Activated CD8-positive, alpha-beta memory T cell treated with anti-CD3 and anti-CD28 coated beads, Interleukin-2, amount 50 U/mL, for 1 hour (primary cell): ENCODE data around the gene ERBB4.

ENCODE experiments used
- DNase-seq: peaks from one replicate; pipeline ENCODE4 v3.0.0-alpha.2; 2020; ENCODE audit errors: extremely low read depth

Gene ERBB4

DNA sequence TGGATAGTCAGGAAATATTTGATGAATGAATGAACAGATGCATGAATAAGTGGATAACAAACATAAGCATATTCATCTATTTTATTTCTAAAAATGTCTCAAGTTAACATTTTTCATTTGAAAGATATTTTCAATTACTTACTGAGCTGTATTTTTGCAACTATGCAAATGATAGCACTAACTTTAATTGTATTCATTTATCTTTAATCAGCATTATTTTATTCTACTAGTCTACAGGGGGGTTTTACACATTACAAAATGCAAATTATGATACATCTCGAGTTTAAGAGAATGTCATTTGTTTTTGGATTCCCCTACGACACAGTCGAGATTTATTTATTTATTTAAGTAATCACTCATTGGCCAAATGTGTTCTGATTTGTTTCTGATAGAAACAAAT is 530.6 kb downstream of the ERBB4 start:
- no peak for DNase-seq

DNA sequence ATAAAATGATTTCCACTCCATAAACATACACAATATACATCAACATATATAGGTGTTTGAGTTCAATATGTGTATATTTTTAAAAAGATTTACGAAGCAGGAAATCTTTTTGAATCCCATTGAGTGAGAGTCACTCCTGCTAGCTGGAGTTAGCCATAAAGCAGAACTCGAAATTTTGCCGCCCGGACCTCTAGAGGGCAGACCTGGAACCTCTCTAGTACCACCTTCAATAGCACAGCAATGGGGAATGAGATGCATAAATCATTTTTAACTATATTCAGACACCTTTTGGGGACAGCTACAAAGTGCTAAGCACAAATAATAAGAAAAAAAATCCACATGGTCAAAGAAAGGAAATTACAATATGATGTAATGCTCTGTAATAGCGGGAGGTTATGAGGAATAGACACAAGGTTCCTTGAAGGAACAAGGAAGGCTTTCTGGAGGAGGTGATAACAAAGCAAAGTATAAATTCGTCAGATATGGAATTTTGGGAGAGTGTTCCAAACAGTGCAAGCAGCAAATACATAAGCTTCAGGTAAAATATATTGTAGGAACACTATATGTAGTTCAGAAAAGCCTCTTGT is 533.4 kb downstream of the ERBB4 start:
- DNase-seq, result no peak

DNA sequence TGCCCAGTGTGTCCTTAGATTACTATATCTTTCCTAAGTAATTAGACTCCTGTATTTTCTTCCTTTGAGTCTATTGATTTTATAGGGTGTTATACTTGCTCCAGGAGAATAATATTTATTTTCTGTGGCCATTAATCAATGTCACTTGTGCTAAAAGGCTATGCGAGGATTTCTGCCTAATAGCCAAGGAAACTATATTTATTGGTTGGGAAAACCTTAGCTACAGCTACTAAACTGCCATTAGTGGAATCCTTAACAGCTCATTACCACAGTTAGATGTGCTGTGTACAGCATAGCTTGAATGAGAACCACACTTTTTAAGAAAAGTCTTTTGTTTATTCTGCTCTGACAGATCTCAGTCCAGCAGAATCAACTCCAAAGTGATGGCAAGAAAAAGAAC is 537.3 kb downstream of the ERBB4 start:
- no peak for DNase-seq

DNA sequence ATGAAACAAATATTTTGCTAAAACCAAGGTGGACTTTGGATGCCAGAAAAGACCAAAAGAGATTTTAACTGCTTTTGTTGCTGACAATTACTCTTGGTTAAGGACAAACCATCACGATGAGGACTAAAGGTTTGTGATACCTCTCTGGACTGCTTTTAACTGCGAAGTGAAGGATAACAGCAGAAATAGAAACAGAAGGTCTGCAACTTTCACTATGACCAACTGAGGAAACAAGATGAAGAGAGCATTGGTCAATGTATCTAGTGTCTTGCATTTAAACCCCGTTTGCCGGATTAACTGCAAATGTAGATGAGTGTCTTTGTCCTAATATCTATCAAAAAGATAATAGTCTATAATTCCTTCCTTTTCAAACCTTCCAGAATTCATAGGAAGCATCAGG is 541.7 kb downstream of the ERBB4 start:
- DNase-seq, result no peak

DNA sequence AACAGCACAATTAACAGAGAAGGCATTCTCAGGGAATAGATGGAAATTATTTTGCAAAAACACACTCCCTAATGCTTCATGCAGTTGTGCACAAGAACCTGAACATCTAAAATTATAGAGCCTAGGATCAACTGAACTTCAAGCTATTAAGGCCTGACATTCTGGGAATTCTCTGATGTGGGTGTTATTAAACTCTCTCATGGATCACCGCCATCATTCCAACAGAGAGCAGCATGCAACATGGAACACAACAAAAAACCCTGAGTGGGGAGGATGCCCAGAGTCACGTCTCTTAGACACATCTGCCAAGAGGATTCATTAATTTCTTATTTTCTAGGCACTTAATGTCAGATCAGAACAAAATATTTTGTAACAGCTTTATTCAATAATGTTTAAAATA is 543.8 kb downstream of the ERBB4 start:
- DNase-seq, result no peak

DNA sequence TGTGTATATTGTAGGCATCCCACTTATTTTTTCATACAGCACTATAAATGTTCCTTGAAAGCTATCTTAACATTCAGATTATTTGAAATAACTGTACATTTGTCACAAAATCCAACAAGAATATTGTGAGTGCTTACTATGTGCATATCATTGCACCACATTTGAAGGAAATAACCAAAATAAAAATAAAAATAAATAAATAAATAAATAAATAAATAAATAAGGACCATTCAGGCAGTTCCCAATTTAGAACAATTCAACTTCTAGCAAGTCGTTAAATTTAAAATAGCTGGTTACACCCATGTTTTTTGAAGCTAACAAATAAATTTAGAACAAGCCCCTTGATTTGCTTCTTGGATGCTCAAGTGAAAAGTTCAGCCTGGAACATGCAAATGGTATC is 548.3 kb downstream of the ERBB4 start:
- DNase-seq, result no peak

DNA sequence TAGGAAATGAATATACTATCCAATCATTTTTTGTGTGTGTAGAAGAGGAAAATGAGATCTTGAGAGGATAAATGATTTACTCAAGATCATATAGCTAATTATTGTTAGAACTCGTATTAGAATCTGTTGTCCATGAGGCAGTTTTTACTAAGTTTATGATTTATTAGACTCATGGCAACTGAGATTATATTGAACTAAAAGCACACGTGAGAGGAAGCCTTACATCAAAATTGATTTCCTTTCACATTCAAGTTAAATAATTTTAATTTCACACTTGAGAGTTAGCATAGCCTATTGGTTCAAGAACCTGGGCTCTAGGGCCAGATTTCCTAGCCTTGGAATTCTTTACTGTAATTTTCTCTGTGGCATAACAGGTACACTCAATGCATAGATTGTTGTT is 552.3 kb downstream of the ERBB4 start:
- DNase-seq, result no peak

DNA sequence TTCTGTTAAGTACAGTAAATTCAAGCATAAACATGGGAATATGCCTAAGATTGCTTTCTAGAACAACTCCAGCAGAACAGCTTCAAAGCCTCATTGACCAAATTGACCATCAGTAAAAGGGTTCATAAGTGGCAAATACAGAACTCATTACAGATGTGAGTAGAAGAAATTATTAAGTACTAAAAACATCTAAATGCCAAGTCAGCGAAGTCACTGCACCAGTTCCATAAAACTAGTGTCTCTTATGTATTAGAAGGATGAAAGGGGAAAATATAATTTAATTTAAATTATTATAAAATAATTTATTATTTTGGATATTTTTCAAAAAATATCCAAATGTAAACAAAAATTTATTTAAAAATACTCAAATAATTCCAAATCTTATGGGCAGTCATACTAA is 553.2 kb downstream of the ERBB4 start:
- no peak for DNase-seq

DNA sequence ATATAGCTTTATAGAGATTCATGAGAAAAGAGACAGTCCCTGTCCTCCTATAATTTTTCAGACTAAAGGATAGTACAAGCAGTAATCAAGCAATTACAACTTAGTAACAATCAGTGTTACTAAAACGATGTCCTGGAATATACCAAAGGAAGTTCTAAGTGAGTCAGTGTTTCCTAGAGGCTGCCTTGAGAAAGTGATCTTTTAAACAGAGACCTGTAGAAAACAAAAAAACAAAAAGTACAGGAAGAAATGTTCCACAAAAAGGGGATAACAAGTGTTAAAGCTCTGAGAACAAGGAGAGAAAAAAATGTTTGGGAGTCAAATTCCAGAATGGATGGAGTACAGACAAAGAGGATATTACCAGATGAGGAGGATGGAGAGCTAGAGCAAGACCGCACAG is 556.4 kb downstream of the ERBB4 start:
- DNase-seq, result no peak

DNA sequence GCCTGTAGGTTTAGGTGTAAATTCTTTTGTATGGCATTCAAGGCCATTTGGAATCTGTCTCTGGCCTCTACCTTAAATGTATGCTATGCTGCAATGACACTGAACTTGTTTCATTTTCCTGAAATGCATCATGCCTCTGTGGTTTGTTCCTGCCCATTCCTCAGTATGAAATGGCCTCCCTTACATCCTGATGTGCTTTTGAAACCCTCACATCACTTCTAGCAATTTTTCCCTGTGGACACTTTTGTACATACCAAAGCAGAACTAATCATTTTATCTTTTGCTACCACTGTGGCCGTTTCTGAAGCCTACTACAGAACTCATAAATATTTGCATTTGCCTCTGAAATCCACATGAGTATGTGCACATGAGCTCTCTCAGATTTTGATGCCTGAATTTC is 557.2 kb downstream of the ERBB4 start:
- no peak for DNase-seq

DNA sequence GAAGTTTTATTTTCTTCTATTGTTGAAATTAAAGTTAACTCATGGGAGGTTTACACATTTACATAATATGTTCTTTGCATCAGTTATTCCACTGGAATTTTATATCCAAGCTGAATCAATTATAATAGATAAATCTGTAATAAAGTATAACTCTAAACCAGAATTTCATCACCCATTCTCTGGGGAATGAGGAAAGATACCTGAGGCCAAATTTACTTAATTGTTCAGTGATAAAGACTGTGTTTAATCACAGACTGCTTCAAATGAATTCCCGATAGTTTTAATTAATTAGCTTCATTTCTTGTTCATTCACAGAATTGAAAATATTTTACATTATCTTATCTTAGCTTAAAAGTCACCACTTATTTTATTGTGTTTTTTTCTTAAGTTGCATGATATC is 562.5 kb downstream of the ERBB4 start:
- no peak for DNase-seq

DNA sequence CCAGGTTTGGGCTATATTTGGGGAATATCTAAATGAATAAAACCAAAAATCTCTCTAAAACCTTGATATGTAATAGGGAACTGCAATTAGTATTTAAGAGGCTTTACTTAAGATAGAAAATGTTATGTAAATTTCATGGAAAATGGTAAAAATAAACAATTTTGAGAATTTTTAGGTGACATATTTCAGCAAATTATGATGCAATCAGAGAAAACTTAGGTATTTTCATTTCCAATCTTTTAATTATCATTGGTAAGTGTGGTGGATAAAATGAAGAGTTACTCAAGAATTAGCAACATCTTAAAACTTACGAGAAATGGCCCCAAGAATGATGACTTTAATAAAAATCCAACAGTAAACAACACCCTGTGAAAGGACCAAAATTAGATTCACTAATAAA is 571.4 kb downstream of the ERBB4 start:
- DNase-seq, result no peak

DNA sequence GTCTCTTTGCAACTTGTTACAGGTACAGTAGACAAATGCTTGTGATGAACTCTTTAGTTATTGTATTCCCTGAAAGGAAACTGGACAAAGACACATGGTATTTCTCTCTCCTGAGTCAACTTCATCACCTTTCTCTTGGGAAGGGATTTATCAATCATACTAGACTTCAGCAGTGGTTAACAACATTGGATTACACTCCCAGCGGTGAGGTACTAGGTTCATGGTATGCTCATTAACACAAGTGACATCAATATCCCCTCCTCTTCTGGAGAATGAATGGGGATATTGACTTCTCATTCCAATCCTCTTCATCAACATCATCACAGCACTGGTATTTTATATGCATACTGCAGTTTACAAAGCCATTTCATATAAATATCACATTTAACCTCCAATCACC is 574.6 kb downstream of the ERBB4 start:
- no peak for DNase-seq

DNA sequence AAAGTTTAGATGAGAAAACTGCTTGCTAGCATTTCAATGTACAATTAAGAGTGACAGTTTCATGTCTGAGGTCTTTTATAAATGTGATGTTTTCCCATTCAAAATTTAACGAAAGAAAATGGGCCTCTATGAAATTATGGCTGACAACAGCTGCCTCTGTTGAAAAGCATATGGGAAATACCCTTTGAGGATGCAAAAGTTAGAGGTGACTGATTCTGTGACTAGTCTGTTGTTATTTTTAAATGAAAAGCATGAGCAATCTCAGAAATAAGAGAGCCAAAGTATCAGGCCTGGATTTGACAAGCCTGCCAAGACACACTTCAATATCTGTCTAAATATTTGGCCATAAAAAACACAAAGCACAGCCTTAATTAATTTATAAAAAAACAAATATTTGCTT is 580.8 kb downstream of the ERBB4 start:
- DNase-seq, result no peak

DNA sequence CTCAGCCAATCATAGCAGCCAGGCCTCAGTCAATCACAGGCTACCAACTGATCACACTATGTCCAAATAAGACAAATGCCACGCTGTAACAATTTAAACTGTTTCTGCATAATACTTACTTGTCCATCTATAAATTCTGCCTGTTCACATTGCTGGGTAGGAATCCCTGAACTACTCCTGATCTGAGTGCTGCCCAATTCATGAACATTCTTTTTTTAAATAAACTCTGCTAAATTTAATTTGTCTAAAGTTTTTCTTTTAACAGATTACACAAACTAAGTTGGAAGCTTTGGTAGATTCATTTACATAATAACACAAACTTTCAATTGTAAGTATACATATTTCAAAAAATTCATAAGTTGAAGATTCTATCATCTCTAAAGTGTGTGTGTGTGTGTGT is 583.0 kb downstream of the ERBB4 start:
- DNase-seq, result no peak

DNA sequence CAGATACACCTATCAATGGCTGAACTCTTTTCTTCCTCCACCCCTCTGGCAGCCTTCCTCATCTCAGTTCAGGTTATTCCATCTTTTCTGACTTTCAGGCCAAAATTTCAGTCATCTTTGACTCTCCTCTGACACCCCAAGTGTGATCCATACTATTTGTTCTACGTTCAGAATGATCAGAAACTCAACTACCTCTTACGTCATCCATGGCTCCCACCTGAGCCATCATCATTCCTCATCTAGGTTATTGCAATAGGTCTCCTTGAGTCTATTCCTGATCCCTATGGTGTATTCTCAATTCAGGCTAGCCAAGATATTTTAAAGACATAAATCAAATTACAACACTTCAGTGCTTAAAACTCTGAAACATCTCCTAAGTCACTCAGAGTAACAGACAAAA is 589.7 kb downstream of the ERBB4 start:
- DNase-seq, result no peak

DNA sequence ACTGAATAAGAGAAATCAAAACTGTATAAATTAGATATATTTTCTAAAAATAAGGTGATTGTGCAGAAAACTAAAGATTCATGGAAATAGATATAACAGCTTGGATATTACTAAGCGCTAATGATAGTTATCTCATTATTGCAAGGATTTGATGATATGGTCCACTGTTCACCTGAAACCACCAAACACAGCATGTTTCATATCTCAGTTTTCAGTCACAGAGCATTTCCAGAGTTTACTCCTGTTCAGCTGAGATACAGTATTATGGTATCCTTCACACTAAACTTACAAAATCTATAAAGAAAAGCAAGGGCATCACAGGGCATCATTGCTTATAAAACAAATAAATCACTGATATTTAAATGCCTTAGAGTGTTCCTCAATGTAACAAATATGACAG is 591.6 kb downstream of the ERBB4 start:
- no peak for DNase-seq

DNA sequence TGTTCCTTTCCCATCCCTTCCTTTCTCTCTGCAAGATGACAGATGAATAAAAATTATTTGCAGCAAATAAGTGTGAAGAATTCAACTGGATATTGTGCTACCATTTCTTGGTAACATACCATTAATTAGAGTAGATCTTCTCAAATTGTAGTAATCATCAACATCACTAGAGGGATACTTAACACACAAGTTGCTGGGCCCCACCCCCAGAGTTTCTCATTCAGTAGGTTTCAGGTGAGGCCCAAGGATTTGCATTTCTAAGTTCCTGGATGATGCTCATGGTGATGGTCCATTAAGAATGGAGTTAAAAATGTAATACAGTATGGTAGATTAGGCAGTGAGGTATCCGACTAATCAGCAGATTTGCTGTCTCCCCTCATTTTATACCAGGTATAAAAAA is 594.0 kb downstream of the ERBB4 start:
- no peak for DNase-seq

DNA sequence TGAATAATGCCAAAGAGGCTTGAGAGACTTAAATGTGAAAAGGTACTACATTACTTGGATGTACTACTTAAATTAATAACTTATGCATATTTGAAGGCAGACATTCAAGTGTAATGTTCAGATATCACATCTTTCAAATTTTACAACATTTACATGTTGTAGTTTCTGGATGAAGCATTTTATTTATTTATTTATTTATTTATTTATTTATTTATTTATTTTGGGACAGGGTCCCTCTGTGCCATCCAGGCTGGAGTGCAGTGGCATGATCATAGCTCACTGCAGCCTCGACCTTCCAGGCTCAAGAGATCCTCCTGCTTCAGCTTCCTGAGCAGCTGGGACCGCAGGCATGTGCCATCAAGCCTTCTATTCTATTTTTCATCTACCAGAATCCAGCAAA is 596.4 kb downstream of the ERBB4 start:
- no peak for DNase-seq

DNA sequence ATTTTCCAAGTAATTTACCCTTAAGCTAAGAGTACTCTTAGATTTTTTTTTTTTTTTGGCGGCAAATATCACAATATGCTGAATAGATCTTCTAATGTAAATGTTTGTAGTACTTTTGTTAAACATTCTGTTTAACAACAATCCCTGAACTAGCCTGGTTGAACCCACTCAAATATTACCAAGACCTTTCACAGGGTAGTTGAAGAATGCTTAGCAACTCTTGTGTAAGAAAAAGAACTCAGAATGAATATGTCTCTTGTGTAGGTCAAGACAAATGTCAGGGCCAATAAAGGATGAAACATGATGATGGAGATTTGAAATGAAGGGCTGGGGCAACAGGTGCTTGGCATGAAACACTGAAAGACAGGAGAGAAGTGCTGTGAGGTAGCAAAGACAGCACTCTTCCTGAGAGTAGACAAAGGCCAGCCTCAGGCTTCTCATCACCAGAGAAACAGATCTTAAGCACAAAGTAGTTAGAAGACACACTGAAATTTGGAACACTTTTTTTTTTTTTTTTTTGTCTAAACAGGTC is 597.3 kb downstream of the ERBB4 start:
- DNase-seq, result no peak

DNA sequence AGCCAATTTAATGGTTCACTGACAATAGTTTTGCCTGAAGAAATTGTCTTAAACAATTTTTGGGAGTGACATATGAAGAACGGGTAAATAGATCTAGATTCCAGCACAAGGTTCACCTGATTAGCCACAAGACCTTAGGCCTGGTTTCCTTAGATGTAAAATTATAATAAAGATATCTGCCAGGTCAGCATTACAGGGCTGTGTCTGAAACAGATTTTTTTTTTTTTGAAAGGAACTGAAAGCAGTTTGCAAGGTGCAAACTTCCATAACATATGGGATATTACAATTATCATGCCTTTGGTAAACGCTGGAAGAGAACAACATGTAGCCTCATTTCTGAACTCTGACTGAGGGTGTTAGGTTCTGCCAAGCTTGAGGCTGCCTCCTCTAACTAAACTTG is 599.4 kb downstream of the ERBB4 start:
- DNase-seq, result no peak

DNA sequence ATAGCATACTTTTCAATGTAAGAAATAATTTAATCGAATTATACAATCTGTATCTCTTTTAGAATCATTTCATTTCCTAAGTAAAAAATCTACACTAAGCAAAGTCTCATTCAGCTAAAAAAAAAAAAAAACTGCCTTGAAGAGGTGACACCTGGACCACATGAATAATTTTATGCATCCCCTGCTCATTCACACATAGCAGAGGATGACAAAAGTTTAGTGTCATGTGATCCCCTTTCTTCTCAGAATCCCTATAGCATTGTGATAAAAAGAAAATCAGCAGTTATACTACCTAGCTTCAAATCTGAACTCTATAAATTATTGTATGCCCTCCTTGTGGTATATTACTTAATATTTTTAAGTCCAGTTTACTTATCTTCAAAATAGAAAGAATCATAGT is 603.8 kb downstream of the ERBB4 start:
- DNase-seq, result no peak

DNA sequence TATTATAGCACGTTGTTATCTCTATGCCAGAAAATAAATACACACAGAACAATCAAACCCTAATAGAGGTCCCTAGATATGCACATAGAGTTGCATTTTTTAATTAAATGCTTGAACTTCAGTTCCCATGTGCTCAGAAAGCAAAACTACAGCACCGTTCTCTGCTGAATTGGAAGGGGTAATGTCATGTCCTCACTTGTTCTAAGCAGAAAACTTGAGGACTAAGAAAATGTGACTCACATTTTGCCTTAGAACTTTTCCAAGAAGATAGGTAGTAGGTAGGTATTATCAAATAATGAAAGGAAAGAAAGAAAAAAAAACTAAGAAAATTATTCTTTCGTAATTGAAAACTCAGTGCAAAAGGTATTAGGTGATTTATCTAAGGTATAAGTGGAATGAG is 607.3 kb downstream of the ERBB4 start:
- DNase-seq, result no peak

DNA sequence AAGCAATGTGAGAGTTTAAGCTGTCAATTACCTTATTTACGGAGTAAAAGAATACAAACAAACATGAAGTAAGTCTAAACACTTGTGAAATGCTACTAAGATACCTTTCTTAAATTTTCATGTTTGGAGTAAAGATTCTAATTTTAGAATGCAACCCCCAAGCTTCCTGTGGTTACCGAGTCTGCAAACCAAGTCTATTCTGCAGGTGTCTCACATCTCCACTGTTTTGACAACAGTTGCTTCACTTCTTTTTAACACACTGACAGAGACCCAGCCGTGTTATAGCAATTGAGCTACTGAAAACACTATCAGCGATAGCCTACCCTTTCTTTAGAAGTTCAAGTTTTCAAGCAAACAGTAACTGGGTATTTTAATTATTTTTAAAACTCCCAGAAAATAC is 608.3 kb downstream of the ERBB4 start:
- no peak for DNase-seq

DNA sequence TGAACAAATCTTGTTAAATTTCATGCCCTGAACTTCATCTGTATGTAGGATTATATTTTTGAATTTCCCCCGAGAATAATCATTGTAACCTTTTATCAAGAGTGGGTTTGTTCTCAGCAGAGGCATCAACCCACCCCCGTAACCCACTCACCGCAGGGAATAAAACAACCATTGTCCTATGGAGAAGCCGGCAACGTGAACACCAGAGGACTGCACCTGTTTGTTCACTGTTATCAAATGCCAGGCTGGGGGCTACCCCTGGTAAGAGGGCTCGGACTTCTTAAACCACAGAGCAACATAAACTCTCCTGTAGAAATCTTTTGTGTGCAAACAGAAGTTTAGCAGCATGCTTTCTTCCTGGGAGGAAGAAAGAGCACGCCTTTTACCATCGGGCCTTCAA is 610.4 kb downstream of the ERBB4 start:
- DNase-seq, result no peak
